Mucosa of stomach (tissue), 1 donor: Measurements from ENCODE around the gene EYS.
"Not testable (repeated sequence)": the region's sequence is repeated elsewhere in the genome, so short reads cannot be mapped to it uniquely, and the experiment has no call there.

Source experiments
- H3K27me3 ChIP-seq: one replicate; pipeline ENCODE4 v1.7.0; 2013; ENCODE audit warnings: mild to moderate bottlenecking, low read length; ENCODE audit not compliant: control insufficient read depth, insufficient read depth
- H3K36me3 ChIP-seq: one replicate; pipeline ENCODE4 v1.7.0; 2013; ENCODE audit warnings: low read length; ENCODE audit not compliant: control insufficient read depth, insufficient read depth
- H3K4me1 ChIP-seq: one replicate; pipeline ENCODE4 v1.7.0; 2013; ENCODE audit warnings: mild to moderate bottlenecking, low read length; ENCODE audit not compliant: control insufficient read depth, insufficient read depth
- H3K4me3 ChIP-seq: one replicate; pipeline ENCODE4 v1.7.0; 2013; ENCODE audit warnings: low read length
- H3K9ac ChIP-seq: one replicate; pipeline ENCODE4 v1.7.0; 2013; ENCODE audit warnings: mild to moderate bottlenecking, low read length, moderate library complexity
- H3K9me3 ChIP-seq: one replicate; pipeline ENCODE4 v1.7.0; 2013; ENCODE audit warnings: mild to moderate bottlenecking, low read length, moderate library complexity; ENCODE audit not compliant: control insufficient read depth
- donor health status: Pancreatic carcinoma.

The EYS gene

DNA sequence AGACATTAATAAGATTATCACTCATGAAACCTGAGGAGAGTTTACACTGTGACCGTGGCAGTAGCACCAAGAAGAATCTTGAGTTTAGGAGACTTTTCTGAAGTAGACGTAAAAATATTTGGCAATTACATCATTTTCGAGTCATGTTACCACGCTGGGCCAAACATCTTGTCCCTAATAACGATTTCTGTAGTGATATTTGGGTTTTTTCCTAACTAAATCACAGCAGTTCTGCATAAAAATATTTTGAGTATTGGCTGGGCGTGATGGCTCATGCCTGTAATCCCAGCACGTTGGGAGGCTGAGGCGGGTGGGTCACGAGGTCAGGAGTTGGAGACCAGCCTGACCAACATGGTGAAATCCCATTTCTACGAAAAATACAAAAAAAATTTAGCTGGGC is 1809.1 kb downstream of the EYS start:
- H3K4me3 ChIP-seq = no peak overlapping the region
- no peak overlapping the region for H3K9ac ChIP-seq
- H3K9me3 ChIP-seq = no peaks in the 10 kb centered on the region
- no peaks in the 10 kb centered on the region for H3K4me1 ChIP-seq
- H3K27me3 ChIP-seq = no peaks in the 10 kb centered on the region
- H3K36me3 ChIP-seq = no peaks in the 10 kb centered on the region

DNA sequence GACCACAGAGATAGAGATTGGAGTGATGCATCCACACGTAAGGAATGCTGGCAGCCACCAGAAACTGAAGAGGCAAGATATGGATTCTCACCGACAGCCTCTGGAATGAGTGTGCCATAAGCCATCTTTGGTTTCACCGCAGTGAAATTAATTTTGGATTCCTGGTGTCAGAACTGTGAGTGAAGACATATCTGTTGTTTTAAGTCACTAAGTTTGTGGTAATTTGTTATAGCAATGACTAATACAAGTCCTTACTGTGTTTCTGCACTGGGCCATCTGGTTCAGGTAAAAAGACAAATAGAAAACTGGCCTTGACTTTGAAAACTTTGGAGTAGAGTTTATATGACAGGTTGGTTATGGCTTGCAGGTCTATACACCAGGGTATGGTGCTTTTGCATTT is 1809.6 kb downstream of the EYS start:
- no peaks in the 10 kb centered on the region for H3K27me3 ChIP-seq
- no peaks in the 10 kb centered on the region for H3K4me1 ChIP-seq
- H3K4me3 ChIP-seq = no peak overlapping the region
- H3K9ac ChIP-seq = no peak overlapping the region
- no peaks in the 10 kb centered on the region for H3K36me3 ChIP-seq
- H3K9me3 ChIP-seq = no peaks in the 10 kb centered on the region

DNA sequence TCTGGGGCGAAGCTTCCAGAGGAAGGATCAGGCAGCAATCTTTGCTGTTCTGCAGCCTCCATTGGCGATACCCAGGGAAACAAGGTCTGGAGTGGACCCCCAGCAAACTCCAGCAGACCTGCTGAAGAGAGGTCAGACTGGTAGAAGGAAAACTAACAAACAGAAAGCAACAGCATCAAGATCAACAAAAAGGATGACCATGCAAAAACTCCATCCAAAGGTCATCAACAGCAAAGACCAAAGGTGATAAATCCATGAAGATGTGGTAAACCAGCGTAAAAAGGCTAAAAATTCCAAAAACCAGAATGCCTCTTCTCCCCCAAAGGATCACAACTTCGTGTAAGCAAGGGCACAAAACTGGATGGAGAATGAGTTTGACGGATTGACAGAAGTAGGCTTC is 1818.6 kb downstream of the EYS start:
- Histone ChIP-seq H3K4me3 (no peak overlapping the region), H3K9me3 (no peaks in the 10 kb centered on the region), H3K9ac (no peak overlapping the region), H3K4me1 (no peaks in the 10 kb centered on the region), H3K27me3 (no peaks in the 10 kb centered on the region), H3K36me3 (no peaks in the 10 kb centered on the region)

DNA sequence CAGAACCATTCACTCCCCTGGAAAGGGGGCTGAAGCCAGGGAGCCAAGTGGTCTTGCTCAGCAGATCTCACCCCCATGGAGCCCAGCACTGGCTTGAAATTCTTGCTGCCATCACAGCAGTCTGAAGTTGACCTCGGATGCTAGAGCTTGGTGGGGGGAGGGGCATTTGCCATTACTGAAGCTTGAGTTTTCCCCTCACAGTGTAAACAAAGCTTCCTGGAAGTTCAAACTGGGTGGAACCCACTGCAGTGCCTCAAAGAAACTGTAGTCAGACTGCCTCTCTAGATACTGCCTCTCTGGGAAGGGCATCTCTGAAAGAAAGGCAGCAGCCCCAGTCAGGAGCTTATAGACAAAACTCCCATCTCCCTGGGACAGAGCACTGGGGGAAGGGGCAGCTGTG is 1819.2 kb downstream of the EYS start:
- H3K4me3 ChIP-seq, H3K36me3 ChIP-seq, H3K9me3 ChIP-seq, H3K27me3 ChIP-seq, H3K9ac ChIP-seq, H3K4me1 ChIP-seq: not testable (repeated sequence)

DNA sequence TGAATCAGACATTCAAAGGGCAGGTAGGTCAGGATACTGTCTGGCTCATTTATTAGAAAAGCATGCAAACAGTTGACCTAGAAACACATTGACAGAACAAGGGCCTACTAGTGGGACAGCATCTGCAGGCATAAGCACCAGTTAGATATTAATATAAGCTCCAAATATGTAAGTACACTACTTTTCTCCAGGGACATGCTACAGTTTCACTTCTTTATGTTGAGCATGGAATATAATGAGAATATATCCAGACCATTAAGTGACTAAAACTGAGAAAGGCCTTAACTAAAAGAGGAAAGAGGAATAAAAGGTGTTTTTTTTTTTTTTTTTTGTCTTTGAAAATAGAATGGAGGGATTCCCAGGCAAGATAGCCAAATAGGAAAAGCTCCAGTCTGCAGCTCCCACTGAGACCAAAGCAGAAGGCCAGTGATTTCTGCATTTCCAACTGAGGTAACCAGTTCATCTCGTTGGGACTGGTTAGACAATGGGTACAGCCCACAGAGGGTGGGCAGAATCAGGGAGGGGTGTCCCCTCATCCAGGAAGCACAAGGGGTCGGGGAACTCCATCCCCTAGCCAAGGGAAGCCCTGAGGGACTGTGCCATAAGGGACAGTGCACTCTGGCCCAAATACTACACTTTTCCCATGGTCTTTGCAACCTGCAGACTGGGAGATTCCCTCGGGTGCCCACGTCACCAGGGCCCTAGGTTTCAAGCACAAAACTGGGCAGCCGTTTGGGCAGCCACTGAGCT is 1819.8 kb downstream of the EYS start:
- Histone ChIP-seq H3K9me3 (no peaks in the 10 kb centered on the region), H3K36me3 (no peaks in the 10 kb centered on the region), H3K27me3 (no peaks in the 10 kb centered on the region), H3K9ac (no peak overlapping the region), H3K4me3 (no peak overlapping the region), H3K4me1 (no peaks in the 10 kb centered on the region)

DNA sequence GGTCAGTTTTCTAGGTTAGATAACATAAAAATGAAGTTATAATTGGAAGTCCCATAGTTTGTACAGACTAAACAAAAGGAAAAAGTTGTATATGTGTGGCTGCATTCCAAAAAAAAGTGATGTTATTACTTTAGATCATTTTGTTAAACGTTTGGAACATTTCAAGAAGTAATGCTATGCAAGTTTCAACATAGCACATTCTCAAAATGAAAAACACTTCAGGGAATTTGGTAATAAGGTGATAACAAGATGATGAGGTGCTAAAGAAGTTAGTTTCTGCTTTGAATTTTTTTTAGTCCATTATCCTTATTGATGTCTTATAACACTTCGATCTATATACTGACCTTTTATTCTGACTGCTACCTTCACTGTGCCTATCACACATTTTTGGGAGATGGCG is 1820.7 kb downstream of the EYS start:
- Histone ChIP-seq H3K36me3 (no peaks in the 10 kb centered on the region), H3K4me1 (no peaks in the 10 kb centered on the region), H3K4me3 (no peak overlapping the region)

DNA sequence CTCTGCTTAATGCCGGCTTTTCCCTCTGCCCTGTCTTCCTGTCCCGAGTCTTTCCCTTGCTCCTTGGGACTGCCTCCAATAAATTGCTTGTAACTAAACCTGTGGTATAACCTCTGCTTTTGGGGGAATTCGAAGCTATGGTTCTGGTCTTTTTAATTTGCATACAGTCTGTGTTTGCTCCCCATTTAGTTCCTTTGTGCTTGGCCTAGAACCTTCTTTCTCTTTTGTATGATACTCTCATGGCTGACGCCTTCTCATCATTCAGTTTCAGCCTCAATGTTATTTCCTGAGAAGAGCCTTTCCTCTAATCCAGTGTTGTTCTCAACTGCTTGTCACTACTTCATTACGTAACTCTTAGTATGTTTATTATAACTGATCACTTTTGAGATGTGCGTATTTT is 1823.4 kb downstream of the EYS start:
- no peaks in the 10 kb centered on the region for H3K4me1 ChIP-seq
- no peaks in the 10 kb centered on the region for H3K36me3 ChIP-seq
- no peaks in the 10 kb centered on the region for H3K9me3 ChIP-seq
- no peak overlapping the region for H3K9ac ChIP-seq
- no peak overlapping the region for H3K4me3 ChIP-seq
- no peaks in the 10 kb centered on the region for H3K27me3 ChIP-seq

More for the DNA sequence above, 1820.7 kb downstream of the EYS start:
- no peaks in the 10 kb centered on the region for H3K27me3 ChIP-seq
- no peak overlapping the region for H3K9ac ChIP-seq
- no peaks in the 10 kb centered on the region for H3K9me3 ChIP-seq

DNA sequence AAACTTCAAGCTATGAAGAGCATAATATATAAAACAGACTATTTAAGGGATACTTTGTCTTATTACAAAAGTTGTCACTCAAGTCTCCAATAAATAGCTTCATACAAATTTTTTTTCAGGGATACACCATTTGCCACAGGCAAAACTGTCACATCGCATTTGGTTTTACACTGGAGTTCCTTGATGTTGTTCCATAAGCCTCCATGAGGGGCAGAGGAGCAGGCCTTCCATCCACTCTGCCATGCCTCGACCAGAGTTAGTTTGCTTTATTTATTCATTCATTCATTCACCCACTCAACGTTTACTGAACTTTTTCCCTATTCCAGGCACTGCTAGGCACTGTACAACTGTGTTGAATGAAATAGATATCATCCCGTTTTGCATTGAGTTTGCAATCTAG is 1824.8 kb downstream of the EYS start:
- Histone ChIP-seq H3K4me3 (no peak overlapping the region), H3K9me3 (no peaks in the 10 kb centered on the region), H3K36me3 (no peaks in the 10 kb centered on the region), H3K9ac (no peak overlapping the region), H3K4me1 (no peaks in the 10 kb centered on the region), H3K27me3 (no peaks in the 10 kb centered on the region)

DNA sequence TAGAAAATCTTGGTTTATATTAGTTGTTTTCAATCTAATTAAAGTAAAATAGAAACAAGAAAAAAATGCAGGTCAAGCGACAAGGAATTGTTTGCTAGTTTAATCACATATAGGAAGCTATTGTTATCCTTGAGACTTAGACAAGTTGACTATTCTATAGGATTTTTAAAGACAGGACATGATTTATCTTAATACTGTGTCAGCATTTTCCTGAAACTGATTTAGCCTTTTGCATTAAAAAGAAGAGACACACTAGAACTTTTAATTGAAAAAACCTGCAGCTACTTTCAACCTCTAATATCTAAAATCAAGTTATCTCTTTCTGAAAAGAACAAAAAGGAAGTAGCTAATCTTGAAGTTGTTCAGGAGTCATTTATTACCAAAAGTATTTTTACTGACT is 1825.2 kb downstream of the EYS start:
- Histone ChIP-seq H3K4me3 (no peak overlapping the region), H3K27me3 (no peaks in the 10 kb centered on the region), H3K4me1 (no peaks in the 10 kb centered on the region)

DNA sequence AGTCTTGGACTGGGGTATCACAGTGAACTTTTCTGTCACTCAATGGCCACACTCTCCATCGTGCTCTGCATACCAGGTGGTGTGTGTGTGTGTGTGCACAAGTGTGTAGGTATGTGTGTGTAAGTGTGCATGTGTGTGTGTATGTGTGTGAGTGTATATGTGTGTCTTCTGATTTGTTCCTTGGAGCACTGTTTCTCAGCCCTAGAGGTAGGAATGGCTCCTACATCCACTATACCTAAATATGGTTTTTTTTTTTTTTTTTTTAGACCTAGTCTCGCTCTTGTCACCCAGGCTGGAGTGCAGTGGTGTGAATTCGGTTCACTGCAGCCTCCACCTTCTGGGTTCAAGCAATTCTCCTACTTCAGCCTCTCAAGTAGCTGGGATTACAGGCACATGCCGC is 1834.8 kb downstream of the EYS start:
- Histone ChIP-seq H3K9me3 (no peaks in the 10 kb centered on the region), H3K4me1 (no peaks in the 10 kb centered on the region), H3K36me3 (no peaks in the 10 kb centered on the region), H3K27me3 (no peaks in the 10 kb centered on the region), H3K9ac (no peak overlapping the region), H3K4me3 (no peak overlapping the region)

More for the DNA sequence above, 1825.2 kb downstream of the EYS start:
- no peak overlapping the region for H3K9ac ChIP-seq
- H3K9me3 ChIP-seq = no peaks in the 10 kb centered on the region
- H3K36me3 ChIP-seq = no peaks in the 10 kb centered on the region

DNA sequence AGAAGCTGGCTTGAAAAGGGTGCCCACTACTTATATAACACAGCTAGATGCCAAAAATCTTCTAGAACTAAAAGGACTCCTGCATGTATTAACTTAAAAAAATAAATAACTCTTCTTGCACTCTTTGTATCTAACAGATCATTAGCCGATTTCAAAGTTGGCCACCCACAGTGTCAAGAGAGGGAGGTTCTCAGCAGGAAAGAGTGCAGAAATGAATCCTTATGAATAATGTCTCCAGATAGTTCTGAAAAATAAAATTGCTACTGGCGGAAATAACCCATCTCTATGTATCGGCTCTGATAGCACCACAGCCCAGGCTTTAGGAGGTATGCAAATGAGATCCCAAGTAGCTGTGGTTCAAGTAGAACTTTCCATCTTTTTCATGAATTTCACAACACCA is 1838.7 kb downstream of the EYS start:
- Histone ChIP-seq H3K4me1 (no peaks in the 10 kb centered on the region), H3K9me3 (no peaks in the 10 kb centered on the region)

DNA sequence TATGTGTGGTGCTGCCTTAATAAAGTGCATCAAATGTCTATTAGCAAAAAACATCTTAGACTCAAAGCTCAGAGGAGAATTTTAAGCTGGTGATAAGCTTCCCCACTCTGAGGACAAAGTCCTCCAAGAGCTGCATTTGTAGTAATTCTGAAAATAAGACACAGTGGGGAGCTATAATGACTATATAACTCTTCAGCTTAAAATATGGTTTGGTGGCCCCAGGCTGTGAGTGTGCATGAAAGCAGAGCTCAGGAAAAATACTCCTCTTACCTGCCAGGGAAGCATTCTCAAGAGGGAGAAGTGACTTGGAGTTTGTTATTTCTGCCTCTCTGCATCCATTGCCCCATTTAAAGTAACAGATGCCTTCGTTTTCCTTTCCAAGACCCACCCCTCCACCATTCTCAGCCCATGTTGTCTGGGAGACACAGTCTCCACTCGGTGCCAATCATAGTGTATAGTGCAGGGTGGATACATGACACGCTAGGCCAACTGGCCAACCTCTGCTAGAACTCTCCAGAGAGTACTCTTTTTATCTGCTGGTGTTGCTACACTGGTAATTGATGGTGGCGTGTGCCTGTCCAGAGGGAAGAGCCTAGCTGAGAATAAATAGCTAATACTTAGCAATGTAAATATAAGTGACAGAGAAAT is 1842.2 kb downstream of the EYS start:
- H3K27me3 ChIP-seq = no peaks in the 10 kb centered on the region
- H3K4me1 ChIP-seq = no peaks in the 10 kb centered on the region
- H3K36me3 ChIP-seq = no peaks in the 10 kb centered on the region
- H3K9me3 ChIP-seq = no peaks in the 10 kb centered on the region
- no peak overlapping the region for H3K4me3 ChIP-seq
- no peak overlapping the region for H3K9ac ChIP-seq

More for the DNA sequence above, 1838.7 kb downstream of the EYS start:
- Histone ChIP-seq H3K4me3 (no peak overlapping the region), H3K27me3 (no peaks in the 10 kb centered on the region), H3K36me3 (no peaks in the 10 kb centered on the region), H3K9ac (no peak overlapping the region)
